ENCODE results near the gene CACTIN.

DNA sequence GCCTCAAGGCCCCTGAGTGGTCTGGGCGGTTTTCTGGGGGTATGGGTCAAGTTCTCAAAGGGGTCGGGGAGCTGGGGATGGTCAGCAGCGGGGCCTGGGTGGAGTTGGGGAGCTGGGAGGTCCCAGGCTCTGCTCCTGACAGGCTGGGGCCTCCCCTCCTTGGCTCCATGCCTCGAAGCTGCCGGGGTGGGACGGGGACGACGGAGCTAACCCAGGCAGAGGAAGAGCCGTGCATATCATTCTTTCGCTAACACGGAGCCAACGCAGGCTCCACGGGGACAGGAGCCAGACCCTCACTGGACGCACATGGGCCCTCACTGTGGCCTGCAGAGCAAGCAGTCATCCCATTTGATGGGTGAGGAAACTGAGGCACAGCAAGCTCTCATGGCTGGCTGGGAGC lies 25.8 kb upstream of the CACTIN start:
- TF ChIP-seq, protein P1, sequence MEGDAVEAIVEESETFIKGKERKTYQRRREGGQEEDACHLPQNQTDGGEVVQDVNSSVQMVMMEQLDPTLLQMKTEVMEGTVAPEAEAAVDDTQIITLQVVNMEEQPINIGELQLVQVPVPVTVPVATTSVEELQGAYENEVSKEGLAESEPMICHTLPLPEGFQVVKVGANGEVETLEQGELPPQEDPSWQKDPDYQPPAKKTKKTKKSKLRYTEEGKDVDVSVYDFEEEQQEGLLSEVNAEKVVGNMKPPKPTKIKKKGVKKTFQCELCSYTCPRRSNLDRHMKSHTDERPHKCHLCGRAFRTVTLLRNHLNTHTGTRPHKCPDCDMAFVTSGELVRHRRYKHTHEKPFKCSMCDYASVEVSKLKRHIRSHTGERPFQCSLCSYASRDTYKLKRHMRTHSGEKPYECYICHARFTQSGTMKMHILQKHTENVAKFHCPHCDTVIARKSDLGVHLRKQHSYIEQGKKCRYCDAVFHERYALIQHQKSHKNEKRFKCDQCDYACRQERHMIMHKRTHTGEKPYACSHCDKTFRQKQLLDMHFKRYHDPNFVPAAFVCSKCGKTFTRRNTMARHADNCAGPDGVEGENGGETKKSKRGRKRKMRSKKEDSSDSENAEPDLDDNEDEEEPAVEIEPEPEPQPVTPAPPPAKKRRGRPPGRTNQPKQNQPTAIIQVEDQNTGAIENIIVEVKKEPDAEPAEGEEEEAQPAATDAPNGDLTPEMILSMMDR (IDR thresholded peaks at IDR 0.05; ENCODE audit: low read length) = no peak
- no peak for TF ChIP-seq EZH2 (optimal IDR thresholded peaks at IDR 0.05; ENCODE audit: low read depth, low read length)
- no peak for TF ChIP-seq EZH2phosphoT487 (IDR thresholded peaks at IDR 0.05; ENCODE audit: low read length)
